GM23338 (cell line): ENCODE results near the gene PEX10. TPM values are rescaled to one million over a fixed set of nuclear protein-coding genes. Genes with fewer than 3 reads are reported as not detected.

Source experiments
- ATAC-seq: fragments of 200-7000 bp; cut with Tn5 transposase; 3 replicates; pipeline ENCODE4 v1.9.1; 2020
- DNase-seq: peaks from one replicate; pipeline ENCODE4 v3.0.0-alpha.2; 2015; ENCODE audit warnings: low spot score
- H2AFZ ChIP-seq: fragments of 200-600 bp; sonication (generic); 2 replicates; pipeline ENCODE4 v1.8.0; 2016; ENCODE audit warnings: antibody characterized with exemption, mild to moderate bottlenecking, moderate library complexity
- H3F3A ChIP-seq: fragments of 200-600 bp; sonication (generic); replicated peaks from 2 replicates; pipeline ENCODE4 v1.8.0; 2017; ENCODE audit warnings: antibody characterized with exemption, mixed run types, low read depth
- H3K27ac ChIP-seq: fragments of 200-600 bp; sonication (generic); 2 replicates; pipeline ENCODE4 v1.6.1; 2016; ENCODE audit warnings: low read depth
- H3K27me3 ChIP-seq: fragments of 200-600 bp; sonication (generic); 2 replicates; pipeline ENCODE4 v1.8.0; 2016; ENCODE audit warnings: mild to moderate bottlenecking, mixed run types, moderate library complexity; ENCODE audit not compliant: insufficient read depth
- H3K36me3 ChIP-seq: fragments of 200-600 bp; sonication (generic); 2 replicates; pipeline ENCODE4 v1.8.0; 2016; ENCODE audit warnings: mild to moderate bottlenecking; ENCODE audit not compliant: insufficient read depth
- H3K4me1 ChIP-seq: fragments of 200-600 bp; sonication (generic); 2 replicates; pipeline ENCODE4 v1.8.0; 2016; ENCODE audit warnings: mild to moderate bottlenecking, moderate library complexity; ENCODE audit not compliant: insufficient read depth
- H3K4me2 ChIP-seq: fragments of 200-600 bp; sonication (generic); 2 replicates; pipeline ENCODE4 v1.7.1; 2017; ENCODE audit warnings: mixed run types
- H3K4me3 ChIP-seq: fragments of 200-600 bp; sonication (generic); 2 replicates; pipeline ENCODE4 v1.6.1; 2016; ENCODE audit warnings: mixed run types
- H3K79me2 ChIP-seq: fragments of 200-600 bp; sonication (generic); replicated peaks from 2 replicates; pipeline ENCODE4 v1.8.0; 2017; ENCODE audit warnings: mild to moderate bottlenecking; ENCODE audit not compliant: insufficient read depth
- H3K9me2 ChIP-seq: fragments of 200-600 bp; sonication (generic); 2 replicates; pipeline ENCODE4 v1.8.0; 2017; ENCODE audit not compliant: insufficient read depth
- H4K20me1 ChIP-seq: fragments of 200-600 bp; sonication (generic); replicated peaks from 2 replicates; pipeline ENCODE4 v1.8.0; 2017; ENCODE audit warnings: mild to moderate bottlenecking; ENCODE audit not compliant: insufficient read depth
- H3K27ac Mint-ChIP-seq: 2 replicates; pipeline ENCODE4 v1.8.0; 2020; ENCODE audit warnings: inconsistent platforms, mild to moderate bottlenecking, moderate library complexity, mixed read lengths
- H3K27me3 Mint-ChIP-seq: 3 replicates; pipeline ENCODE4 v1.8.0; 2022; ENCODE audit warnings: low read depth, mild to moderate bottlenecking, moderate library complexity, mixed read lengths, inconsistent platforms; ENCODE audit not compliant: insufficient read depth, poor library complexity
- H3K36me3 Mint-ChIP-seq: 3 replicates; pipeline ENCODE4 v1.8.0; 2021; ENCODE audit warnings: low read depth, mild to moderate bottlenecking, inconsistent platforms, moderate library complexity, mixed read lengths
- H3K4me1 Mint-ChIP-seq: 3 replicates; pipeline ENCODE4 v1.8.0; 2020; ENCODE audit warnings: mild to moderate bottlenecking, inconsistent platforms, mixed read lengths
- H3K4me3 Mint-ChIP-seq: 3 replicates; pipeline ENCODE4 v1.8.0; 2021; ENCODE audit warnings: moderate library complexity, mild to moderate bottlenecking, inconsistent platforms, mixed read lengths
- H3K9me3 Mint-ChIP-seq: 3 replicates; pipeline ENCODE4 v1.8.0; 2020; ENCODE audit warnings: moderate library complexity, mild to moderate bottlenecking, inconsistent platforms, mixed read lengths
- CREB1 ChIP-seq: fragments of 250-450 bp; sonication (Bioruptor Pico); IDR thresholded peaks from 2 replicates; pipeline ENCODE4 v1.5.0; 2020; ENCODE audit warnings: low read depth, mild to moderate bottlenecking, moderate library complexity
- CTCF ChIP-seq, 2 experiments: fragments of 200-600 bp in 1 of 2; sonication (generic) in 1 of 2; conservative IDR thresholded peaks; 2 replicates each; pipeline versions ENCODE4 v1.5.1 to v1.6.1; 2016 to 2017; ENCODE audit warnings: antibody characterized with exemption in 2 of 2, low read depth in 2 of 2, mild to moderate bottlenecking in 2 of 2, moderate library complexity in 1 of 2
- ETS1 ChIP-seq: IDR thresholded peaks from 2 replicates; pipeline ENCODE4 v1.6.1; 2016; ENCODE audit warnings: antibody characterized with exemption
- EZH2 ChIP-seq: fragments of 200-600 bp; sonication (generic); IDR thresholded peaks from one replicate; pipeline ENCODE4 v1.8.0; 2017; ENCODE audit warnings: antibody characterized with exemption, mild to moderate bottlenecking, low read depth; ENCODE audit not compliant: unreplicated experiment
- EZH2phosphoT487 ChIP-seq: fragments of 200-600 bp; sonication (generic); IDR thresholded peaks from one replicate; pipeline ENCODE4 v1.8.1; 2018; ENCODE audit warnings: antibody characterized with exemption; ENCODE audit not compliant: unreplicated experiment
- JUNB ChIP-seq: IDR thresholded peaks from one replicate; pipeline ENCODE4 v1.6.1; 2016; ENCODE audit warnings: antibody characterized with exemption; ENCODE audit not compliant: unreplicated experiment
- NANOG ChIP-seq: IDR thresholded peaks from 2 replicates; pipeline ENCODE4 v1.6.1; 2016; ENCODE audit warnings: antibody characterized with exemption, borderline replicate concordance
- POLR2AphosphoS5 ChIP-seq: IDR thresholded peaks from 2 replicates; pipeline ENCODE4 v1.6.1; 2016; ENCODE audit warnings: antibody characterized with exemption, low read depth
- REST ChIP-seq: IDR thresholded peaks from one replicate; pipeline ENCODE4 v1.6.1; 2018; ENCODE audit warnings: antibody characterized with exemption; ENCODE audit not compliant: unreplicated experiment
- STAT1 ChIP-seq: IDR thresholded peaks from one replicate; pipeline ENCODE4 v1.6.1; 2016; ENCODE audit warnings: antibody characterized with exemption; ENCODE audit not compliant: unreplicated experiment
- ZNF114 ChIP-seq: fragments of 250-450 bp; sonication (Bioruptor Pico); IDR thresholded peaks from 2 replicates; pipeline ENCODE4 v1.5.0; 2020; ENCODE audit warnings: mild to moderate bottlenecking, moderate library complexity
- ZNF331 ChIP-seq: fragments of 250-450 bp; sonication (Bioruptor Pico); IDR thresholded peaks from 2 replicates; pipeline ENCODE4 v1.5.0; 2020; ENCODE audit warnings: low read depth, mild to moderate bottlenecking, moderate library complexity
- ZNF462 ChIP-seq: fragments of 250-450 bp; sonication (Bioruptor Pico); IDR thresholded peaks from 2 replicates; pipeline ENCODE4 v1.5.0; 2020; ENCODE audit warnings: mild to moderate bottlenecking, moderate library complexity
- polyA plus RNA-seq: library from polyadenylated mRNA; unstranded; fragments of >200 nt; fragmentation: Nextera tagmentation; extraction: Ambion mirVana; gene quantifications from 2 replicates; pipeline ENCODE4 v1.2.1, GENCODE V29; 2016
- total RNA-seq: library from RNA; depleted of rRNA; stranded (reverse); fragments of >200 nt; shearing (Covaris generic); gene quantifications from 2 replicates; pipeline ENCODE4 v1.2.3, GENCODE V29; 2014

PEX10 gene
- total and polyA plus RNA-seq, 2 experiments from 2014 or later: 15.0 to 53.9 TPM

- no peaks in the 10 kb centered on the region; the same call in none of the 2 replicates for H3K36me3 ChIP-seq
- TF ChIP-seq STAT1 (no peak), NANOG (no peak), EZH2 (no peak), REST (no peak), JUNB (no peak), EZH2phosphoT487 (no peak), CTCF (conservative IDR thresholded peaks at IDR 0.05; ENCODE audit: low read depth in 2 of 2) (no peak), ETS1 (no peak), ZNF462 (CRISPR knock-in tag) (no peak), POLR2AphosphoS5 (no peak), ZNF331 (CRISPR knock-in tag) (no peak), CREB1 (no peak), ZNF114 (CRISPR knock-in tag) (no peak)
- no peaks in the 10 kb centered on the region; the same call in 2 of the 3 replicates for H3K9me3 Mint-ChIP-seq
- H3K36me3 Mint-ChIP-seq: peaks cover 57% of the 10 kb centered on the region
- H4K20me1 ChIP-seq: peaks cover 15% of the 10 kb centered on the region
- no peaks in the 10 kb centered on the region; the same call in 1 of the 2 replicates for H3F3A ChIP-seq
- no peak overlapping the region for H3K27ac Mint-ChIP-seq
- no peak overlapping the region for H3K27ac ChIP-seq
- H3K27me3 Mint-ChIP-seq: peaks cover 8% of the 10 kb centered on the region
- no peak for DNase-seq
- H3K4me1 ChIP-seq: no peaks in the 10 kb centered on the region; the same call in 1 of the 2 replicates
- no peak overlapping the region for H3K4me2 ChIP-seq
- peaks cover 38% of the 10 kb centered on the region for H3K79me2 ChIP-seq
- no peaks in the 10 kb centered on the region for H3K9me2 ChIP-seq
- H3K4me1 Mint-ChIP-seq: peaks cover 11% of the 10 kb centered on the region
- no peaks in the 10 kb centered on the region for H3K27me3 ChIP-seq
- ATAC-seq: no peak
- H2AFZ ChIP-seq: no peak overlapping the region
- no peak overlapping the region for H3K4me3 ChIP-seq
- H3K4me3 Mint-ChIP-seq: no peak overlapping the region
Observed at GRCh38 chr1:2397007-2397679, 15.2 kb downstream of the PEX10 start.
